Neural progenitor cell (in vitro differentiated cells): Measurements from ENCODE around the gene MYO3A.

Source experiments
- EZH2 ChIP-seq: fragments of 200-600 bp; sonication (generic); IDR thresholded peaks from 2 replicates; pipeline ENCODE4 v1.6.1; 2017; ENCODE audit warnings: antibody characterized with exemption, mild to moderate bottlenecking, moderate library complexity
- EZH2phosphoT487 ChIP-seq: fragments of 200-600 bp; sonication (generic); IDR thresholded peaks from 2 replicates; pipeline ENCODE4 v1.6.1; 2017; ENCODE audit warnings: antibody characterized with exemption

DNA sequence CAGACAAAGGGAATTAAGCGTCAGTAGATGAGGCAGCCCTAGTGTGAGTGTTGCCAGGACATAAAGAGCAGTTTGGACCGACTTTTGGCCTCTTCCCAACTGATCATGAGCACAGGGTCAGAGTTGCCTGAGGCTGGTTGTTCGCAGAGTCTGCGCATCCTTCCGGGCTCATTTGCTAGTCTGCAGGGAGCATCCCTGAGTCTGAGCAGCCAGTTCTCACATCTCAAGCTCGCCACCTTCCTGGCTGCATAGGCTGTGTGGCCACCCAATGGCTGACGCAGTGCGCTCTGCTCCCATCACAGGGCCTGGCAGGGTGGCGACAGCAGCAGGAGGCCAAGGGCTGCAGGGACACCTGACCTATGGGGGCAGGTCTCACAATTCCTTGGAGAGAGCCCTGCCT, 287.5 kb downstream of the MYO3A start:
- TF ChIP-seq EZH2, result no peak
- TF ChIP-seq EZH2phosphoT487, result no peak
